HG02642 (cell line): ENCODE measurements around the gene FIGLA.

Source experiments
- ATAC-seq: cut with Tn5 transposase; IDR thresholded peaks from one replicate; pipeline ENCODE4 v1.9.1; 2021; ENCODE audit warnings: mild to moderate bottlenecking; ENCODE audit not compliant: unreplicated experiment, poor library complexity

The FIGLA gene, protein sequence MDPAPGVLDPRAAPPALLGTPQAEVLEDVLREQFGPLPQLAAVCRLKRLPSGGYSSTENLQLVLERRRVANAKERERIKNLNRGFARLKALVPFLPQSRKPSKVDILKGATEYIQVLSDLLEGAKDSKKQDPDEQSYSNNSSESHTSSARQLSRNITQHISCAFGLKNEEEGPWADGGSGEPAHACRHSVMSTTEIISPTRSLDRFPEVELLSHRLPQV

DNA sequence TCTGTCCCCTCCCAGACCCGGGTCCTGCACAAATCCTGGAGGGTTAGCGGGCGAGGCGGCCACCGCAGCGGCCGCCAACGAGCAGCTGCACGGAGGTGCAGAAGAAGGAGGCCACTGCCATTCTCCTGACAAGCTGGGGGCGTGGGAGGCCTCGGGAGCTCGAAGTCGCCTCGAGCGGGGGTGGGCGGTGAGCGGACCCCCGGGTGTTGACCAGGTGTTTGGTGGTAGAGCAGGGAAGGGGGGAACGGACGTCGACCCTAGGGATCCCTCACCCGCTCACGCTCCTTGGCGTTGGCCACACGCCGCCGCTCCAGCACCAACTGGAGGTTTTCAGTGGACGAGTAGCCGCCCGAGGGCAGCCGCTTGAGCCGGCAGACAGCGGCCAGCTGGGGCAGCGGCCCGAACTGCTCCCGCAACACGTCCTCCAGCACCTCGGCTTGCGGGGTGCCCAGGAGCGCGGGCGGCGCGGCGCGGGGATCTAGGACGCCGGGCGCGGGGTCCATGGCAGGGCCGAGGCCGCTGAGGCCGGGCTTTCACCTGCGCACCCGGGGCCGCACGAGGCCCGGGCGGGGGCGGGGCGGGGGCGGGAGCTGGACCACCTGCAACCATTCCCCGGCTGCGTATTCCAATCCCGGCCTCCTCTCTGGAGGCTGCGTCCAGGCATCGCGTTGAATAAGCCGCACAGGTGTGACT lies at the start of gene FIGLA:
TSS of gene FIGLA (minus strand) at position 508 of the 693 bp plus-strand sequence. CDS start at position 503, 5 bp downstream.
- ATAC-seq = no peak

DNA sequence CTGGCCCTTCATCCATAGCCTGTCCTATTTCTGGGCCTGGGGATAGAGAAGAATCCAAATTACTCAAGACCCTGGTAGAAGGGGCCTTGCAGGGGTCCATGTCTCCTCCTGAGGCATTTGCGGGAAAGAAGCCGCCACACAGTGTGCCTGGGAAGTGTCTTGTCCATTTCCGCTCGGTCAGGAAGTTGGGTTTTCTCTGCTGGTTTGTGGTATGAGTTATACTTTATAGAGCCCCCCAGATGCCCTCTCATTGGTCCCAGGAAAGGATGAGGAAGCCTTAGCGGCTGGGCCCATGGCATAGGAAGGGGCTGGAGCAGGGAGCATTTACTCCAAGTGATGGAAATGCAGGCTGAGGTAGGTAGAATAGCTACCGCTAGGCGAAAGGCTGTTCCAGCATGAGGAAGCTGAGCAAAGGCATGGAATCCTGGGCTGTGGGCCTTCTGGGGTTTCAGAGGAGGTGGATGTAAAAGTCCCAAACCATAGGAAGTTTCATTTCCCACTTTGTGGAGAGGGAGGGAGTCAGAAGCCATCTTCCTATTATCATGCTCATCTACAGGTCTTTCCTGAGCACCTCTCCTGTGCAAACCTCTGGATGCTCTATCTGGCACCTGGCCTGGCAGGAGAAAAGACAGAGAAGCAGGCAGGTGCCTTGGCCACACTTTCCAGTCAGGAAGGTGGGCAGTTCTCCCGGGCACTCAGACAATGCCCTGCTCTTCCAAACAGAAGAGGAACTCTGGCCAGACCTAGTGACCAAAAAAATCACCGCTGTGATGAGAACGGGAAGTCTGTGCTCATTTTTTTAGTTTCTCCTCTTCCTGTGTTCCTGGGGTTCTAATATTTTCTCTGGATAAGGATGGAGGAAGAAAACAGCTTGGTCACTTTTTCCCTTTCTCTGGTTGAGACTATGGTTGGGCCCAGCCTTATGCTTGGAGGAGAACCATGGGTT lies 47.8 kb upstream of the FIGLA start:
- no peak for ATAC-seq

DNA sequence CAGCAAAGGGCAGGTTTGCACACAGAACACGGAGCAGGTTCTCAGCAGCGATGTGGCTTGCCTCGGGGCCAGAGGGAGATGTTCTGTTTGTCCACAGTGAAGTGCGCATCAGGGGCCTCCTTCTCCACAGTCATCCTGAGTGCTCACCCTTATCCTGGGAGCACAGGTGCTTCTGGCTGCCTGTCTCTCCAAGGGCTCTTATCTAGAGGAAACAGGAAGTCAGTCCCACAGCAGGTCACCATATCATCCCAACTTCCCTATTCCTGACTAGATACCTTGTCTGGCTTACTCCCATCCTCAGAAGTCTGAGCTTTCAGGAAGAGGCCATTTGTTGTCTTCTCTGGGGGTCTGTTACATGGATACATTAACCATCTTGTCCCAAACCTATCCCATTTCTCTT lies 45.2 kb upstream of the FIGLA start, which contains the start of gene CD207:
TSS of gene CD207 (minus strand) at position 174 of the 400 bp plus-strand sequence. CDS start at position 134, 40 bp downstream.
- ATAC-seq = no peak

DNA sequence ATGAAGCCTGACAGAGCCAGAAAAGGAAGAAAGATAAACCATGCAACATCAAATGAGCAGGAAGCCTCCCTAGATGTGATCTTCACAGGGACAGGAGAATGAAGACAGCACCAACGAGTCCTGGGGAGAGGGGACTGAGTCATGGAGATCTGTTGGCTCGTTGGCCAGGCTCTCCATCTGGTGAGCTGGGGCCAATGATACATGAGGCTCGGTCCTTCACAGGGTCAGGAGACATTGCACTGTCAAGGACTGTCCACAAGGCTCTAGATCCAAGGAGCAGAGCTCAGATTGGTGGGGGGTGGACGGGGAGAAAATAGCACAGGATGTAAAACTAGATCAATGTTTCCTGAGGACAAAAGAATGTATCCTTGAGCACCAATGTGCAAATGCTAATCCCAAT lies 44.4 kb upstream of the FIGLA start:
- no peak for ATAC-seq

DNA sequence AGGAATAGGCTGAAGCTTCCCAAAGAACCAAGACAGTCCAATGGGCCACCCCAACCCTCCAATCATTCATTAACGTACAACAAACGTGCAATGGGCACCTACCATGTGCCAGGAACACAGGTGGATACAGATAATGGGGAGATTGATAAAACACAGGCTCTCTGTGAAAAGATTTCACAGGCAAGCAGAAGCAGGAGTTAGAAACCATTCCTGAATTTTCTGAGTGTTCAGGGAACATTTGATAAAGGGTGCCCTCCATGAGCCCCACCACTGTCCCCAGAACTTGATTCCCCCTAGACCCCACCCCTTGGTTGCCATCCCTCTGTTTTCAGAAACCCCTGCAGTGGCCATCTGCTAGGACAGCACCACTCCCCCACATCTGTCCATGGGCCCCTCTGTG lies 43.7 kb upstream of the FIGLA start:
- ATAC-seq = no peak

DNA sequence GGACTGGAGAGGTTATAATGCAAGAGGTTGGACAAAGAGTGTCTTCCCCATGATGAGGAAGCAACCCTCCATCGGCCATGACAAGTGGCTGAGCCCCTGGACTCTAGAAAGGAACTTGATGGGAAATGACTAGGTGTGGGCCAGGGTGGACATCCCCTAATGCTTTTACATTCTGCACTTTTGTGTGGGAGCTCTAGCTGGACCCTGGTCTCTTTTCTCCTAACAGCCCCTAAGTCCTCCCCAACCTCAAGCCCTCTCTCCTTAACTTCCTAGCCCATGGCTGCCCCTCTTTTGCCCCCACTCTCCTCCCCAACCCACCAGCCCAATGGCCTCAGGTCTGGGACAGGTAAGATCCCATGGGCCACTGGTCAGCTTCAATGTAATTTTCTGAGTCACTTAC lies 42.8 kb upstream of the FIGLA start:
- no peak for ATAC-seq

DNA sequence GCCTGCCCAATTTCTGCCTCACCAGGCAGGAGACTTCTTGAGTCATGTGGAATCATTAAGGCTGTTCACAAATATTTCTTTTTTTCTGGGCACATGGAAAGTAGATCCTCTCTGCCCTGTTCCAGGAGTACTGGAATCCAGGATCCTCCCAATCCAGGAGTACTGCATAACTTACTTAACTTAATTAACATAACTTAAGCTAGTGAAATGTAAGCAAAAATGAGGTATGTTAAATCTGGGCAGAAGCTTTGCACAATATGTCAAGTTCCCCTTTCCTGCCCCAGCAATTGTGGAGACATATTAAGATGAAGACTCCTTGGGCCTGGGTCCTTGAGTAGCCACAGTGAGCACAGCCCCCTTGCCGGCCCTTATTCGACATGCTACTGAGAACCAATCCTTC lies 41.9 kb upstream of the FIGLA start:
- ATAC-seq = no peak

DNA sequence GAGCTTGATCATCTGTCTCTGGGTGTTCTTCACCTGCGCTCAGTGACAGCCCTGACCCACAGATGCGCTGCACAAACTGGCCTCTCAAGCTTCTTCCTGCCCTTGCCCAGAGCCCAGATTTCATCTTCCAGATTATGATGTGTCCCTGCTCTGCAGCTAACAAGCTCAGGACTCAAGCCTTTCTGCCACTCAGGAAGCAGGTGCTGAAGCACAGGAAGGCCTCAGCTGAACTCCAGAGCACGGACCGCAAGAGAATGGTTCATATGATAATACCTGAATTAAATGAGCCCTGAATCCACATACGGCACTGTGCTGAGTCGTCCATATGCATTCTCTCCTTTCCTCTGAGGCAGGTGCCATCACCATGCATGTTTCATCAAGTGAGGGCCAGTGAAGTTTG lies 41.4 kb upstream of the FIGLA start:
- ATAC-seq = no peak

DNA sequence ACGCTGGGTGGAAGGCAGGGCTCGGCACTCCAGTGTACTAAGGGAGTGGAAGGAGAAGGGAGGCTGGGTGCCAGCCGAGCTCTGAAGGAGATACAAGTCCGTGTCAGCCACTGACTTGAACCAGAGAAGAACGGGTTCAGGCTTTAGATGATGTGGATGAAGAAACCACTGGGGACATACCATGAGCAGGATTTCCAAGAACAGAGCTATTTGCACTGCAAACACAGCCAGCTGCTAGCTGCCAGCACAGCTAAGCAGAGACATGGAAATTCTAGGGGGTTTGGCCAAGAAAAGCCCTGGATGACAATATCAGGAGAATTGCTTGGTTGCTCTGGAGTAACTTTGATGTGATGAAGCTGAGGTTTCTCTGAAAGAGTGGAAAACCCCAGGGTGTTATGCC lies 39.9 kb upstream of the FIGLA start:
- no peak for ATAC-seq

DNA sequence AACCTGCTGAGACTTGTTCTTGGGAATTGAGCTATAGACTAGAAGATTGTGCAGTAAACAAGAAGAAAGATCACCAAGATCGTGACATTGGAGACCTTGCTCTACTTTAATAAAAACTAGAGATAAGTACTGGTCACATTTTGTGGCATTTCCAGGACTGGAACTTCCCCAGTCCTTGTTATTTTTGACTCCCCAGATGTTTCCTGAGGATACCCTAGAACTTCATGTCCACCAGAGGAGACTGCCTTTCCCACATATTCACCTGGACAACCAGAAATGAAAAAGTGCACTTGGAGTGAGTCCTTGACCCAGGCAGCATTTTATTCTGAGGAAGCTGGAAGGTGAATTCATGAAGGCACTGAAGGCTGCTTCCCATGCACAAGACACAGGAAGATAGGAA lies 39.5 kb upstream of the FIGLA start:
- no peak for ATAC-seq

DNA sequence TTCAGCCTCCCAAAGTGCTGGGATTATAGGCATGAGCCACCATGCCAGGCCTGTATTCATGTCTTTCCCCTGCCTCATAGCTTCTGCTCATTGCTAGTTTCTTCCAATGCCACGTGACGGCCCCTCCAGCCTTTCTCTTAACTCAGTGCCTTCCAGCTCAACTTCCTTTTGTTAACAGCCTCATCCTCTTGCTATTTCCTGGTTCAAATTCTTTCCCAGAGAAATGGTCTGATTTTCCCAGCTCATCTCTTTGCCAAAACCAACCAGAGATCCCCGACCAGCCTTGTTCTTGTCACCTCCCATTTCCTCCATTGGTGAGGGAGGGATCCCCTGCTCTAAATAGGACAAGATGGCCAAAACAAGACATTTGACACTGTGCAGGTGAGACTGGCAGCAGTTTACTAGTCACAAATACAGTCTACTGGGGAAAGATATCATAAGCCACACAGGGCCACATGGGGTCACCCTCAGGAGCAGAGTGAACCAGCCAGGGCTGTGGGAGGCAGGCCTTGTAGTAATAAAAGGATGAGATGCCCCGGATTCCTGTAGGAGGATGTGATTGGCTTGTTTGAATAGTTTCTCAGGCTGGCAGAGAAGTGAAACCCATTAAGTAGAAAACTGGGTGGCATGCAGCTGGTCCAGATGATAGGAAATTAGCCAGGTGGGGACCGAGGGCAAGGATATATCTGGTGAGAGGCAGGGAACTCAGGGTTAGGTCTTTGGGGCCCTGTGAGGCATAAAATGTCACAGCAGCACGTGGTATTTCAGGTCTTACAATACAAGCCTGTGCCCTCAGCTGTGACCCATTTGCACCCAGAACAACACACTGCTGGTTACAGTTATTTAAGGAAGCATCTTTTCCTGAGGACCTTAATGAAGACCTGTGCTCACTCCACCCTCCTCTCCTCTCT lies 38.7 kb upstream of the FIGLA start:
- no peak for ATAC-seq

DNA sequence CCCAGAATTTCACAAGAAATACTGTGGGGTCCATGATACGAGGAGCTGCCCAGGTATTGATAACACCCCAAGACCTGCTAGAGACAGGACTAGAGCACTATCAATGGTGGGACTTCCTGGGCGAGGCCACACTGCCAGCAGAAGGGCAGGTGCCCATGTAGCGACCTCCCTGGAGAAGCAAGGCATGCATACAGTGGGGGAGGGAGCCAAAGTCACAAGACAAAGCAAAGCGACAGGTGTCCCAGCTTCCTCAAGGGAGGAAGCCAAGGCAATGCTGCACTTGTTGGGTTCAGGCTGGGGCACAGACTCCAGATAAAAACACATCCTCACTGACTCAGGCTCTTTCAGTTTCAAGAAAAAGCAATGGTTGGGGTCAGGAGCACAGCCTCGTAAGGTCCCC lies 37.7 kb upstream of the FIGLA start:
- no peak for ATAC-seq

DNA sequence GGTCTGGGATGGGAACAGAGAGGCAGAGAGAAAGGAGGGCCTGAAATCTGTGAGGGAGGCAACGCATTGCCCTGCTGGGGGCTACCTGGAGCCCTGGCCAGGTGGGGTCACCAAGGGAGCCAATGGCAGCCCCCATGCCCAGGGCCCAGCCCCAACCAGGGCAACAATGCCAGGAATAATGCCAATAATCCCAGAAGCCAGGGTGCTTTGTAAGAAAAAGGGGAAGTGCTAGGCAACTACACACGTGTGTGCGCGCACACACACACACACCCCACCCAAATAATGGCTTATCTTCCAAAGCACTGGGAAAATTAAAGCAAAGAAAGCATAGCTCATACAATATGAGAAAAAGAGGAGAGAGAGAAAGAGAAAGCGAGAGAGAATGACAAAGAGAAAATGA lies 36.9 kb upstream of the FIGLA start:
- no peak for ATAC-seq

DNA sequence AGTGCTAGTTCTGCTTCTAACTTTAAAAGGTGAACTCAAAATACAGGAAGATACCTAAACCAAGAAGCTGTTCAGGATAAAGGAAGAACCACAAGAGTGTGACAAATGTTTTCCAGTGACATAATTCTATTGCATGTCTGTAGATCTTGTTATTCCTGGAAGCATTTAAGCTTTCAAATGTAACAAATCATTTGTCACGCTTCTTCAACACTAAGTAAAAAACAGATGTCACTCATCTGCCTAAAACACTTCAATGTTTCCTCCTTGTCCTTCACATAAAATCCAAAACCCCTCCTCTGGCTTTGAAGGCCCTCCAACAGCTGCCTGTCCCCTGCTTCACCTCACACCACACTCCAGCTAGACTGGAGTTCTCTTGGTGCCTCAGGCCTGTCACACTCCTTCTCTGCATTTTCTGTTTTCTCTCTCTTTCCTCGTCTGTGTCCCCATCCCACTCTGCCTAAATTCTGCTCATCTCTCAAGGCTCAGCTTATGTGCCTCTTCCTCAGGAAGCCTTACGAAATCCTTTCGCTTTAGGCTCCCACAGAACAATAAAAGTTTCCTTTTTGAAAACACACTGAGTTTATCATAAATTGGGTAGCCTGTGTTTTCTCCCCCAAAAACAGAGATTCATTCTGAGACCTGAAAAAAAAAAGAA lies 36.4 kb upstream of the FIGLA start:
- no peak for ATAC-seq

DNA sequence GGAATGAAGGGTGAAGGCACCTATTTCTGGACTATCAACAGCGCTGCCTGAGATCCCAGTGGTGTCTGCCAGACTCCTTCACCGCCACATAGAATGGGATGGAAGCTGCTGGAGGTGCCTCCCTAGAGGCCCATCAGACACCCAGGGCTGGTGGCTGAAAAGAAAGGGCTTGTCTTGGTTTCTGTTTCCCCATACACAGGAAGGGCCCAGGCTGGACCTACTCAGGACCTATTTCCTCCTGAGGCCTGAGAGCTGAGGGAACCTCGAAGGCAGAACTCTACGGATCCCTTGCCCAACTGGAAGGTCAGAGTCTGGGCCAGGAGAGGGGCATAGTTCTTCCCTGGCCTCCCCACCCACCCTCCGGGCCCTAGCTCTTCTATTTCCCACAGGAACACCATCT lies 32.8 kb upstream of the FIGLA start:
- ATAC-seq = no peak

DNA sequence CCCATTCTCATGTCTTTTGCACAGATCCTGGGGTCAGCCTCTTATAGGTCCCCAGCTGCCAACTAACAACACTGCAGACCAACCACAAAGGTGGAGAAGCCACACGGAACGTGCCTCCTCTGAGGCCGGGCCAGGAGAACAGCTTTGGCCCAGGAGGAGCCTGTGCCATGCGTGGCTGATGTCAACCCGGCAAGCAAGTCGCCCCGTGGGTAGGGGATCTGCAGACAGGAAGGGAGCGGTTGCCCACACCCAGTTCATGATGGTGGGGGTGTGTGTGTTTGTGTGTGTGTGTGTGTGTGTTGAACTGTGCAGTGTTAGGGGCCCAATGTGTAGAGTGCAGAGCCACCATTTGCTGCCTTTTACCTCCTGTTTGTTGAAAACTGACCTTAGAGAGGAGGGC lies 32.4 kb upstream of the FIGLA start:
- no peak for ATAC-seq

DNA sequence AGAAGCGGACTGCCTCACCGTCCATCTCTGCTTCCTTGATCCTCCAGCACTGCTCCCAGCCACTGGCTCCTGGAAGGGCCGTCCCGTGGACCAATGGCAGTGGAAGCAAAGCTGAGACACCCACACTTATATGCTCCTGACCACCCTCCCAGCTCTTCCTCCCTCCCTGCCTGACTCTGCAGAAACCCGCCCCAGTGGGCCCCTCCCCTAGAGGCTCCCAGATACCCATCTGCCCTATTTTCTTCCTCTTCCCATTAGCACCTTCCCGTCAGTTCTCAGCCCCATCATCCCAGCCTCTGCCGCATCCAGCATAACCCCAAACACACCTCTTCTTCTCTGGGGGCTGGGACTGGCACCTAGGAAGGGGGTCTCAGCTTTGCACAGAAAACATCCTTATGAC lies 30.1 kb upstream of the FIGLA start, which contains the start of gene CLEC4F:
TSS of gene CLEC4F (minus strand) at position 101 of the 400 bp plus-strand sequence. CDS start at position 25, 76 bp downstream.
- ATAC-seq = no peak

DNA sequence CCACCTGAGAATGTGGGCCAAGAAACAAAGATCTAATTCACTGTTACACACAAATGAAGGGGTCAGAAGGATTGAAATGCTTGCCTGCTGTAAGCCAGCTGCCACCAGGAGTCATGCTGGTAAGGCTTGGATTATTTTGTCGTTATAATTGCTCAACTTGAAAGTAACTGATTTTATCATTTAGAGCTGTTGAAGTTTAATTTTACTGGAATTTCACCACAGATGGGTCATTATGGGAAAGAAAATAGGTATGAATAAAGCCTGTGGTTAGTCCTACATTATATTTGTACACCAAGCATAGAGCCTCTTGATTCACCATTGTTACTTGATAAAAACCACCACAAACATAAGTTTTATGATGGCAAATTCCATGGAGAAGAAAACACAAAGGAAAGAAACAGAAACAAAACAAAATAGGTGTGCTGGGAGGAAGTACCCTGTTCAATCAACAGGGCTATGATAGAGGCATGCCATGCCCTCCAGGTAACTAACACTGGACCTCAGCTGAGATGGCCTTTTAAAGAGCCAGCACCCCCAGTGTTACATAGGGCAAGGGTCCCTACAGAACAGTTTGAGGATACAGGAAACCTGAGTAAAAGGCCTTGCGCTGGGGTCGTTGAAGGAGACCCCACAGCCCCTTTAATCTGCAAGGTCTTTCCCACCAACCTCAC lies 27.0 kb upstream of the FIGLA start:
- ATAC-seq = no peak

DNA sequence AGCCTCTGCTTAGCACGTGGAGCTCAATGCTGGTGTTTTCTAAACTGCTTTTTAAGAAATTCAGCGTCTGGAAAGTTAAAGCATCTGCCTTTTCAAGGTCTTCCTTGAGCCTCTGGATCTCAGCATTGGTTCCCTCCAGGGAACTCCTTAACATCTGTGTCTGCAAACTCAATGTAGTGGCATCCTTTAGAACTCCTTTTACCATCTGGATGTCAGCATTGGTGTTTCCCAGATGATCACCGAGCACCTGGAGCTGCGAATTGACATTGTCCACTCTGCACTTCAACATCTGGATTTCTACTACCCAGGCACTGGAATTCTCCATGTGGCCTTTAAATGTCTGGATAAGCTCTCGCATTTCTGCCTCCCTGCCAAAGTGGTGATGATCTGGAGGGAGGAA lies 26.3 kb upstream of the FIGLA start:
- no peak for ATAC-seq
